ENCODE measurements around the gene MANBA. TPM values are rescaled to one million over a fixed set of nuclear protein-coding genes. Genes with fewer than 3 reads are reported as not detected.

MANBA gene
- total and polyA plus RNA-seq, 2 of the 13 experiments (the other 11 are each of a cell fraction or from before 2014, with no cell fraction given), result 11.7 to 33.3 TPM

GRCh38 chr4:102760645-102761295 lies at the start of gene MANBA (continued):
- TF ChIP-seq ZSCAN31 (CRISPR knock-in tag; IDR thresholded peaks at IDR 0.05; ENCODE audit: low read depth) (peak; percentile 90), ZNF672 (CRISPR knock-in tag; IDR thresholded peaks at IDR 0.05) (no peak), ZNF563 (CRISPR knock-in tag; IDR thresholded peaks at IDR 0.05) (no peak; the same call in 1 of the 2 replicates), ZFP36L2 (CRISPR knock-in tag; IDR thresholded peaks at IDR 0.05) (no peak), KDM6A (CRISPR knock-in tag; IDR thresholded peaks at IDR 0.05; ENCODE audit: low read depth) (no peak), TERF1 (CRISPR knock-in tag; IDR thresholded peaks at IDR 0.05) (no peak), ATF1 (CRISPR knock-in tag; IDR thresholded peaks at IDR 0.05) (no peak), ZNF83 (CRISPR knock-in tag; IDR thresholded peaks at IDR 0.05; ENCODE audit: borderline replicate concordance) (0 out of 2 replicates have a peak, but pooled peaks have one; percentile 26), ZBTB8A (CRISPR knock-in tag; IDR thresholded peaks at IDR 0.05; ENCODE audit: borderline replicate concordance, low read depth) (no peak), JARID2 (CRISPR knock-in tag; IDR thresholded peaks at IDR 0.05; ENCODE audit: insufficient replicate concordance) (no peak), ZBTB3 (CRISPR knock-in tag; IDR thresholded peaks at IDR 0.05; ENCODE audit: borderline replicate concordance, low read depth) (no peak), GPBP1L1 (CRISPR knock-in tag; IDR thresholded peaks at IDR 0.05) (no peak), ZNF614 (CRISPR knock-in tag; IDR thresholded peaks at IDR 0.05; ENCODE audit: borderline replicate concordance) (no peak), ZNF609 (CRISPR knock-in tag; IDR thresholded peaks at IDR 0.05; ENCODE audit: borderline replicate concordance) (peak; percentile 29; the same call in 1 of the 2 replicates), ERF (CRISPR knock-in tag; IDR thresholded peaks at IDR 0.05) (peak; percentile 70), ZNF790 (CRISPR knock-in tag; IDR thresholded peaks at IDR 0.05; ENCODE audit: borderline replicate concordance) (no peak), ZBTB49 (CRISPR knock-in tag; IDR thresholded peaks at IDR 0.05; ENCODE audit: borderline replicate concordance) (no peak), KLF13 (CRISPR knock-in tag; IDR thresholded peaks at IDR 0.05) (no peak), XRCC5 (optimal IDR thresholded peaks at IDR 0.05; ENCODE audit: low read length) (no peak), ZBTB1 (CRISPR knock-in tag; IDR thresholded peaks at IDR 0.05; ENCODE audit: borderline replicate concordance) (no peak), GATAD1 (CRISPR knock-in tag; IDR thresholded peaks at IDR 0.05) (no peak)
